GM15510 (cell line): ENCODE measurements around the gene IRS2.

ENCODE experiments used
- POLR2A ChIP-seq: IDR thresholded peaks from 3 replicates; pipeline ENCODE4 v1.6.1; 2011; ENCODE audit warnings: borderline replicate concordance; ENCODE audit not compliant: insufficient read length; ENCODE audit errors: extremely low read depth

The IRS2 gene

DNA sequence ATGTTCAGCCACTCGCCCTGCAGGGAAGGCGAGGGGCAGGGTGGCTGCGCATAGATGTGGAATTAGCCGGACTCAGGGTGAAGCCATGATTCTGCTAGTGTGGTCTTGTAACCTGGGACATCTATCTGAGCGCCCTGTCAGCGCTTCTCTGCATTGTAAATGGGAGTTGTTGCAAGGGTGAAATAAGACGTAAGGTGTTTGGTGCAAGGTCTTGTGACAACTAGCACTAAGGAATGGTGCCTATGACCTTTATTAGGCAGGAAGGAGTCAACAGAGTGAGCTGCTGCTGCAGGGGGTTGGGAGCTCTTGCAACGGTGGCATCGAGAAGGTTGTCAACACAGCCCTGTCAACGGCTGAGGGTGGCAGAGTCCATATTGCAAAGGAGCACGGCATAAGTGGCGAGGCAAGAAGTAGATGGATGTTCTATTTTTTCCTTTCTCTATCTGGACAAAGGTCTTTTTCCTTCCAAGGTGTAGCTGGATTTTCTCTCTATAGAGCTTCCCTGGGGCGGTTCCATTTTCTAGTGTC is 49.3 kb downstream of the IRS2 start:
- no peak for TF ChIP-seq POLR2A

- no peak for TF ChIP-seq POLR2A
Measured at GRCh38 chr13:109735436-109735966, 50.9 kb downstream of the IRS2 start.

- no peak for TF ChIP-seq POLR2A
Measured at GRCh38 chr13:109734002-109734785, 52.2 kb downstream of the IRS2 start.

DNA sequence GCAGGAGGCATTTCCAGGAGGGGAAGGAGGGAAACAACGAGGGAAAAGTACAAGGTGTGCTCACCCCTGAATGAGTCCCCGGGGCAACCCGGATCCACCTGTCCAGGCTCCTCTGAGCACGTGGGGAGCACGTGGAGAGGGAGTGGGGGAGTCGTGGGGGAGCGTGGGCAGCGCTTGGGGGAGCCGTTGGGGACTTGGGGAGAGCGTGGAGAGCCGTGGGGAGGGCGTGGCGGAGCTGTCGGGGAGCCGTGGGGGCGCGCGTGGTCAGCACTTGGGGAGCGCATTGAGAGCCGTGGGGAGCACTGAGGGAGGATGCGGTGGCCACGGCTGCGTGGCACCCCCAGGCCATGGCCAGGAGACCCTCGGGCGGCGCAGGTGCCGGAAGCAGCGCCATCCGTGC is 52.8 kb downstream of the IRS2 start:
- TF ChIP-seq POLR2A: no peak

GRCh38 chr13:109730812-109731335 is 55.5 kb downstream of the IRS2 start:
- no peak for TF ChIP-seq POLR2A

- TF ChIP-seq POLR2A: no peak
Measured at GRCh38 chr13:109728791-109729731, 57.3 kb downstream of the IRS2 start.

GRCh38 chr13:109728061-109728460 is 58.3 kb downstream of the IRS2 start:
- TF ChIP-seq POLR2A: no peak

DNA sequence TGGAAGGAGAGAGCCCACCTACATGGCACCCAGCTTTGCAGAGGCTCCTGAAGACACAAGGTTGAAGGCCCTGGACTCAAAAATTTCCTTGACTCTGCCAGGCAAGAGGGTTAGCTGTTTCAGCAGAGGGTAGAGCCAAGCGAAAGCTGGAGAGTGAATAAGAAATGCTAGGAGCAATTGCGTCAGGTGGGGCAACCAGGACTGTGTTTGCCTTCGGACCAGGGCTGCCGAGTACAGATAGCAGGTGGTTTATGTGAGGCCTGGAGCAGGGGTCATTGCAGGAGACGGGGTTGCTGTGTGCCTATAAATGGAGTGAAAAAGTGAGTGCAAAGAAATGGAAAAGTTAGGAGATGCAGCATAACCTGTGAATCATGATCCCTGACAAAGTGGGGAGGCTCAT is 59.1 kb downstream of the IRS2 start:
- no peak for TF ChIP-seq POLR2A

GRCh38 chr13:109725995-109726637 is 60.3 kb downstream of the IRS2 start:
- no peak for TF ChIP-seq POLR2A

DNA sequence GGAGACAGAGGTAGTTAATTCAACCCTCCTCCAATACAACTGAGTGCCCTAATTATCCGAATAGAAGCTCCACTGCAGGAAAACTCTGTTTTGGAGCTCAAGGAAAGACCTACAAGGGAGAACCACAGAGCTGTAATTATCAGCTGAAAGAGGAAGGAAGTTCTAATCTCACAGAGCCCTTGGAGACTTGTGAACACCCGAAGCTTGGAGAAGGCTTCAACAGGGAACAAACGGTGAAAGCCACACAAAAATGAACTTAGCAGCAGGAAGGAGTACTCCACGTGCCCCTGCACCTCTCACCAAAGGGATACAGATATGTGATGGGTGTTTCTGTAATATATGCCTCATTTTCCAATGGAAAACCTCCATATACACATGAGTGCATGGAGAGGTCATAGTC is 61.1 kb downstream of the IRS2 start:
- no peak for TF ChIP-seq POLR2A

DNA sequence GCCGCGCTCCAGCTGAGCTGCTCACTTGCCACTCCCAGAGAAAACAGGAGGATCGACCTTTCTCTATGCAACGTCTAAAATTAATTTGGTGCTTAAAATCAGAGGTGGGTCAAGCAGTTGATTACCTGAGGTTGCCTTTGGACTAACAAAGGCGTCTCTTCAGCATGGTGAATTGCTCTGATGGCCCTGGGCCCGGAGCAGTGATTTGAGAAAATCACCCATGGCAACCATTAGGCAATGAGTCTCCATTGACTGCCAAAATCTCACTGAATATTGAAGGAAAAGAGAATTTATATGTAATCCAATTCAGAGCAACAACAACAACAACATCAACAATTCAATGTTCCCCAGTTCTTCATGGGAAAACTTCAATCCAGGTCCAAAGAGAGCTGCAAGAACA is 61.8 kb downstream of the IRS2 start:
- no peak for TF ChIP-seq POLR2A

- no peak for TF ChIP-seq POLR2A
Measured at GRCh38 chr13:109723046-109723445, 63.3 kb downstream of the IRS2 start.

GRCh38 chr13:109722068-109722467 is 64.3 kb downstream of the IRS2 start:
- TF ChIP-seq POLR2A: no peak

DNA sequence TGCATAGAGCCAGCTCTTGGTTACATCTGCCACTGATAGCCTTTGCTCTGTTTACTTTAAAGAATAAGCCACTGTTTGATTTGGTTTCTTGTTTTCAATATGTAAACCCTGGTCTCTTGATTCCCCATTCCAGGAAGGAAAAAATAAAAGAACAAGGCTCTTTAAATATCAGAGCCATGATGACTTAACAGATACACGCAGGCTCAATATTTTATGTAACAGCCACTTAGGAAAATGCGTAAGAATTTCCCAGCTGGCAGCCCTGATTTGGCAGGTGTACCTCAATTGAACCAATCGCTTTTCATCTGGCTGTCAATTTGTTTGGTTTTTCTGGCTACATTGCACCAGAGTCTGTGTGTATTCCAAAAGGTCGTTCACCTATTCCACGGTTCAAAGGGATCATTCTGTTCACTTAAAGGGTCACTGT is 65.6 kb downstream of the IRS2 start:
- no peak for TF ChIP-seq POLR2A
